ENCODE data around the gene ALDH2.

The ALDH2 gene

GRCh38 chr12:111768159-111768895 lies 1.6 kb downstream of the ALDH2 start:
- TF ChIP-seq POLR2A (IDR thresholded peaks at IDR 0.05; ENCODE audit: extremely low read depth, insufficient read length) (no peak), CTCF (IDR thresholded peaks at IDR 0.05; ENCODE audit: low read depth, low read length) (no peak), MYC (IDR thresholded peaks at IDR 0.05; ENCODE audit: low read depth, low read length) (no peak), MAX (IDR thresholded peaks at IDR 0.05; ENCODE audit: low read depth, low read length) (no peak)
- H3K4me3 ChIP-seq (ENCODE audit: low read depth, low read length) = no peak overlapping the region
- DNase-seq (ENCODE audit: low read depth) = no peak

- DNase-seq (ENCODE audit: low read depth) = no peak
- TF ChIP-seq MYC (IDR thresholded peaks at IDR 0.05; ENCODE audit: low read depth, low read length) (no peak), CTCF (IDR thresholded peaks at IDR 0.05; ENCODE audit: low read depth, low read length) (no peak), MAX (IDR thresholded peaks at IDR 0.05; ENCODE audit: low read depth, low read length) (no peak), POLR2A (IDR thresholded peaks at IDR 0.05; ENCODE audit: extremely low read depth, insufficient read length) (no peak)
- H3K4me3 ChIP-seq (ENCODE audit: low read depth, low read length) = no peak overlapping the region
These were observed 2.9 kb downstream of the ALDH2 start for GRCh38 chr12:111769599-111769998.

DNA sequence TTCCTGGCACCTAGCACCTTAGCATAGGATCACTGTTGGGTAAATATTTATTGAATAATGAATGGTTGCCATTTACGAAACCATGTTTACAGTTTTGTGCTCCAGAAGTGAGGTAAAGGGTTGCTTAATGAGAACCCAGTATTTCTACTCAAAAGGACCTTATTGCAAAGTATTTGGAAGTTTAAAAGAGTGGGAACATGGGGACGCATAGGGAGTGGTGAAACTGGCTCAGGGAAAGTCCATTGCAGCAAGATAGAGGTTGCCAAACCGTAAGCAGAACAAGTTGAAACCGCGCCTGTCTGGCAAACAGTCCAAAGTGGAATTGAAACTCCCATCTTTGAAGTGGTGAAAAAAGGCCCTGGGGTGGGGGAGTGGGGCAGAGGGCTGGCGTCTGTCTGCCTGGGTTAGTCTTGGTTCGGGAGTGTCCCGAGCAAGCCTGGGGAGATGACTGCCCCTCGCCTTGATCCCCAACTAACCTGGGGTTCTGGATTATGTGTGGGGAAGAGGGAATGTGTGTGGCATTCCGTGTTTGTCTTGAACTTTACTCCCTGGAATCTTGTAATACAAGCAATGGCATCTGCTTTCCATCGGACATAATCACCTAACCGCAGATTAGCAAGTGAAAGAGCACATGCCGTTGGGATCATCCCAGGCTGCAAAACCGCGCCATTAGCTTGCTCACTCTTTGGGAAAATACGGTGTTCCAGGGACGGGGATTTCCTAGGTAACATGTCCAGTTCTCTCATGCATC lies 7.2 kb downstream of the ALDH2 start:
- no peak overlapping the region for H3K4me3 ChIP-seq (ENCODE audit: low read depth, low read length)
- TF ChIP-seq MAX (IDR thresholded peaks at IDR 0.05; ENCODE audit: low read depth, low read length) (no peak), MYC (IDR thresholded peaks at IDR 0.05; ENCODE audit: low read depth, low read length) (no peak), CTCF (IDR thresholded peaks at IDR 0.05; ENCODE audit: low read depth, low read length) (no peak), POLR2A (IDR thresholded peaks at IDR 0.05; ENCODE audit: extremely low read depth, insufficient read length) (no peak)
- peak; percentile 42 for DNase-seq (ENCODE audit: low read depth)

- peak overlapping the region; percentile 48 for H3K4me3 ChIP-seq (ENCODE audit: low read depth, low read length)
- peak; percentile 73; the same call in 1 of the 2 replicates for TF ChIP-seq MYC (IDR thresholded peaks at IDR 0.05; ENCODE audit: low read depth, low read length)
- TF ChIP-seq CTCF (IDR thresholded peaks at IDR 0.05; ENCODE audit: low read depth, low read length) = no peak
- peak; percentile 61 for TF ChIP-seq MAX (IDR thresholded peaks at IDR 0.05; ENCODE audit: low read depth, low read length)
- peak; percentile 94 for TF ChIP-seq POLR2A (IDR thresholded peaks at IDR 0.05; ENCODE audit: extremely low read depth, insufficient read length)
- peak; percentile 98 for DNase-seq (ENCODE audit: low read depth)
These were observed 8.8 kb downstream of the ALDH2 start for GRCh38 chr12:111775205-111776193.

- no peak for TF ChIP-seq MYC (IDR thresholded peaks at IDR 0.05; ENCODE audit: low read depth, low read length)
- TF ChIP-seq CTCF (IDR thresholded peaks at IDR 0.05; ENCODE audit: low read depth, low read length) = no peak
- no peak for TF ChIP-seq MAX (IDR thresholded peaks at IDR 0.05; ENCODE audit: low read depth, low read length)
- no peak for TF ChIP-seq POLR2A (IDR thresholded peaks at IDR 0.05; ENCODE audit: extremely low read depth, insufficient read length)
- no peak overlapping the region for H3K4me3 ChIP-seq (ENCODE audit: low read depth, low read length)
- DNase-seq (ENCODE audit: low read depth) = no peak
These were observed 10.2 kb downstream of the ALDH2 start for GRCh38 chr12:111776836-111777344.

Data from NB4 (cell line).